GM12864 (cell line): ENCODE data around the gene FAM13C.
A peak's percentile ranks its signal among the peaks of the same experiment; 100 is the strongest.

Experiments used
- DNase-seq: peaks from one replicate; pipeline ENCODE4 v3.0.0-alpha.2; 2011; ENCODE audit warnings: low read depth
- H3K4me3 ChIP-seq: 2 replicates; pipeline ENCODE4 v1.5.1; 2011; ENCODE audit warnings: mild to moderate bottlenecking, low read depth, low read length, control low read depth
- CTCF ChIP-seq: IDR thresholded peaks from 2 replicates; pipeline ENCODE4 v1.5.1; 2011; ENCODE audit warnings: low read depth, mild to moderate bottlenecking, moderate library complexity, low read length, control low read depth, inconsistent platforms; ENCODE audit errors: missing control alignments

FAM13C gene

GRCh38 chr10:59301067-59301754 is 61.1 kb downstream of the FAM13C start:
- no peak for TF ChIP-seq CTCF

GRCh38 chr10:59300386-59300785 is 62.0 kb downstream of the FAM13C start:
- no peak for TF ChIP-seq CTCF
- no peak overlapping the region for H3K4me3 ChIP-seq
- no peak for DNase-seq

More at GRCh38 chr10:59301067-59301754, 61.1 kb downstream of the FAM13C start:
- H3K4me3 ChIP-seq = no peak overlapping the region
- DNase-seq = no peak

GRCh38 chr10:59299933-59300332 is 62.4 kb downstream of the FAM13C start:
- no peak for TF ChIP-seq CTCF
- no peak for DNase-seq
- H3K4me3 ChIP-seq = no peak overlapping the region

- DNase-seq = no peak
- H3K4me3 ChIP-seq = no peak overlapping the region
- TF ChIP-seq CTCF = peak; percentile 36
Observed at GRCh38 chr10:59290448-59290847, 71.9 kb downstream of the FAM13C start.

GRCh38 chr10:59289853-59290252 is 72.5 kb downstream of the FAM13C start:
- no peak for DNase-seq
- H3K4me3 ChIP-seq = no peak overlapping the region
- TF ChIP-seq CTCF = no peak

GRCh38 chr10:59287587-59288255 is 74.6 kb downstream of the FAM13C start:
- TF ChIP-seq CTCF = no peak
- no peak for DNase-seq
- no peak overlapping the region for H3K4me3 ChIP-seq
